Measurements from ENCODE around the gene SORCS3. TPM values are rescaled to one million over a fixed set of nuclear protein-coding genes. Genes with fewer than 3 reads are reported as not detected.

The SORCS3 gene
- total RNA-seq, 1 experiment from 2014 or later = 0.04 TPM

DNA sequence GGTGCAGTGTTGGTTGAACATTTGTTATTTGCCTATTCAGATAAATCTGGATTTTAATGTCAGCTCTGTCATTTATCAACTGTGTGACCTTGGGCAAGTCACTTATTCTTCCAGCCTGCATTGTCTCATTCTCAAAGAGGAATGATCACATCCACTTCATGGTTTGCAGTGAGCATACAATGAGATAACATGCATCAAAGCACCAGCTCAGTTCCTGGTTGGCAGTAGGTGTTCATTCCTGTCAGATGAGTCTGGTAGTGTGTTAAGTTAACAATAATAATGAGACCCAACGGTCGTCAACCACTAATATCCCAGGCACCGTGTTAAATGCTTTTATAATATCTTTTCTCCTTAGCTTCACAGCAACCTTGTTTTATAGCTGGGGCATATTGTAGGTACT is 137.3 kb downstream of the SORCS3 start:
- WGBS (ENCODE audit: extremely low coverage, insufficient read length, low lambda C conversion rate) = no CpG with 5 or more reads among the region's 3 CpGs
- H3K4ac ChIP-seq (ENCODE audit: low read depth, low read length) = no peak overlapping the region
- H3K4me3 Mint-ChIP-seq = no peak overlapping the region
- H4K91ac ChIP-seq (ENCODE audit: insufficient read length, low read depth, low read length) = no peak overlapping the region
- H3T11ph ChIP-seq (ENCODE audit: low read length) = no peak overlapping the region
- H3K36me3 Mint-ChIP-seq (ENCODE audit: insufficient read depth in 1 of 3, low read depth in 3 of 3) = no peaks in the 10 kb centered on the region
- H3K56ac ChIP-seq (ENCODE audit: insufficient read length, low read depth, low read length) = no peak overlapping the region
- no peak overlapping the region for H3K14ac ChIP-seq (ENCODE audit: insufficient read depth, low read length)
- no peak overlapping the region for H3K9ac ChIP-seq (ENCODE audit: extremely low read depth, insufficient read length, low read length)
- H3K27ac ChIP-seq (ENCODE audit: insufficient read length, low read depth, low read length) = no peak overlapping the region
- H3K9me3 ChIP-seq (ENCODE audit: control insufficient read depth, low read depth, low read length) = no peaks in the 10 kb centered on the region
- H3K18ac ChIP-seq (ENCODE audit: insufficient read length, low read depth, low read length) = no peak overlapping the region
- no peak for DNase-seq
- no peak overlapping the region for H3K27ac Mint-ChIP-seq
- no peaks in the 10 kb centered on the region for H3K79me1 ChIP-seq (ENCODE audit: insufficient read depth, low read depth, low read length, poor library complexity, severe bottlenecking)
- no peak overlapping the region for H2AK5ac ChIP-seq (ENCODE audit: insufficient read length, low read length)
- H3K9me3 Mint-ChIP-seq = no peaks in the 10 kb centered on the region
- peaks cover 5 to 15% of the 10 kb centered on the region in 2 experiments; a peak in 3 of 4 replicates for H3K4me1 Mint-ChIP-seq
- H3K23me2 ChIP-seq (ENCODE audit: insufficient read length, low read depth, low read length, poor library complexity, severe bottlenecking) = no peaks in the 10 kb centered on the region
- peaks cover 20% of the 10 kb centered on the region for H3K27me3 Mint-ChIP-seq (ENCODE audit: low read depth)
- H3K79me2 ChIP-seq (ENCODE audit: insufficient read depth, low read length) = no peaks in the 10 kb centered on the region
- H3K4me1 ChIP-seq (ENCODE audit: insufficient read depth, low read length) = no peaks in the 10 kb centered on the region
- no peak overlapping the region for H2BK120ac ChIP-seq (ENCODE audit: low read depth, low read length, poor library complexity, severe bottlenecking)
- no peak overlapping the region for H2BK20ac ChIP-seq (ENCODE audit: low read depth, low read length, poor library complexity, severe bottlenecking)
- H2BK12ac ChIP-seq (ENCODE audit: insufficient read length, low read depth, low read length) = no peak overlapping the region
- no peaks in the 10 kb centered on the region for H3K27me3 ChIP-seq (ENCODE audit: insufficient read depth, low read length)
- no peak overlapping the region for H4K8ac ChIP-seq (replicated peaks; ENCODE audit: insufficient read length, low read depth, low read length)
- no peaks in the 10 kb centered on the region for H4K20me1 ChIP-seq (ENCODE audit: control insufficient read depth, insufficient read depth, insufficient read length)
- H4K5ac ChIP-seq (ENCODE audit: insufficient read length, low read depth, low read length) = no peak overlapping the region
- no peak overlapping the region for H2AFZ ChIP-seq (ENCODE audit: low read length)
- H3K23ac ChIP-seq (ENCODE audit: insufficient read length, low read depth, low read length) = no peak overlapping the region
- TF ChIP-seq, protein P1, sequence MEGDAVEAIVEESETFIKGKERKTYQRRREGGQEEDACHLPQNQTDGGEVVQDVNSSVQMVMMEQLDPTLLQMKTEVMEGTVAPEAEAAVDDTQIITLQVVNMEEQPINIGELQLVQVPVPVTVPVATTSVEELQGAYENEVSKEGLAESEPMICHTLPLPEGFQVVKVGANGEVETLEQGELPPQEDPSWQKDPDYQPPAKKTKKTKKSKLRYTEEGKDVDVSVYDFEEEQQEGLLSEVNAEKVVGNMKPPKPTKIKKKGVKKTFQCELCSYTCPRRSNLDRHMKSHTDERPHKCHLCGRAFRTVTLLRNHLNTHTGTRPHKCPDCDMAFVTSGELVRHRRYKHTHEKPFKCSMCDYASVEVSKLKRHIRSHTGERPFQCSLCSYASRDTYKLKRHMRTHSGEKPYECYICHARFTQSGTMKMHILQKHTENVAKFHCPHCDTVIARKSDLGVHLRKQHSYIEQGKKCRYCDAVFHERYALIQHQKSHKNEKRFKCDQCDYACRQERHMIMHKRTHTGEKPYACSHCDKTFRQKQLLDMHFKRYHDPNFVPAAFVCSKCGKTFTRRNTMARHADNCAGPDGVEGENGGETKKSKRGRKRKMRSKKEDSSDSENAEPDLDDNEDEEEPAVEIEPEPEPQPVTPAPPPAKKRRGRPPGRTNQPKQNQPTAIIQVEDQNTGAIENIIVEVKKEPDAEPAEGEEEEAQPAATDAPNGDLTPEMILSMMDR (conservative IDR thresholded peaks at IDR 0.05) = no peak
- no peak overlapping the region for H3K4me2 ChIP-seq (ENCODE audit: insufficient read depth, insufficient read length, low read length)
- no peak overlapping the region for H2BK15ac ChIP-seq (ENCODE audit: low read depth, low read length)
- H2BK5ac ChIP-seq (ENCODE audit: insufficient read length, low read length) = no peak overlapping the region

Measured in H9 (cell line).